Pulmonary artery endothelial cell (primary cell): ENCODE data around the gene TMTC2. TPM values are rescaled to one million over a fixed set of nuclear protein-coding genes. Genes with fewer than 3 reads are reported as not detected.
"Not testable (repeated sequence)": the region's sequence is repeated elsewhere in the genome, so short reads cannot be mapped to it uniquely, and the experiment has no call there.

Experiments
- DNase-seq: peaks from one replicate; pipeline ENCODE4 v3.0.0-alpha.2; 2011; ENCODE audit warnings: low read depth, low spot score
- total RNA-seq: library from RNA; depleted of rRNA; stranded (reverse); fragments of >200 nt; gene quantifications from 2 replicates; pipeline ENCODE4 v1.2.3, GENCODE V29; 2014

TMTC2 gene
- total RNA-seq, 1 donor from 2014 or later, result 3.6 TPM

GRCh38 chr12:82725741-82726140, 39.0 kb downstream of the TMTC2 start:
- no peak for DNase-seq

GRCh38 chr12:82727886-82728285, 41.2 kb downstream of the TMTC2 start:
- DNase-seq, result no peak

GRCh38 chr12:82728710-82729109, 42.0 kb downstream of the TMTC2 start:
- DNase-seq, result no peak

GRCh38 chr12:82730953-82731459, 44.3 kb downstream of the TMTC2 start:
- no peak for DNase-seq

- DNase-seq, result no peak
These were observed 53.7 kb downstream of the TMTC2 start for GRCh38 chr12:82740129-82741000.

- DNase-seq, result no peak
These were observed 58.5 kb downstream of the TMTC2 start for GRCh38 chr12:82745063-82745674.

GRCh38 chr12:82745807-82746206, 59.1 kb downstream of the TMTC2 start:
- DNase-seq, result no peak

- DNase-seq, result no peak
These were observed 60.0 kb downstream of the TMTC2 start for GRCh38 chr12:82746668-82747067.

- DNase-seq, result no peak
These were observed 62.3 kb downstream of the TMTC2 start for GRCh38 chr12:82749015-82749414.

- DNase-seq, result no peak
These were observed 68.2 kb downstream of the TMTC2 start for GRCh38 chr12:82754856-82755255.

- DNase-seq, result no peak
These were observed 69.6 kb downstream of the TMTC2 start for GRCh38 chr12:82756303-82756702.

- no peak for DNase-seq
These were observed 70.4 kb downstream of the TMTC2 start for GRCh38 chr12:82757059-82757458.

GRCh38 chr12:82757656-82758055, 71.0 kb downstream of the TMTC2 start:
- DNase-seq, result no peak

GRCh38 chr12:82758749-82759330, 72.1 kb downstream of the TMTC2 start:
- no peak for DNase-seq

GRCh38 chr12:82760423-82760822, 73.7 kb downstream of the TMTC2 start:
- no peak for DNase-seq

- DNase-seq, result not testable (repeated sequence)
These were observed 78.5 kb downstream of the TMTC2 start for GRCh38 chr12:82765206-82765605.

- no peak for DNase-seq
These were observed 79.4 kb downstream of the TMTC2 start for GRCh38 chr12:82765971-82766705.

- no peak for DNase-seq
These were observed 88.0 kb downstream of the TMTC2 start for GRCh38 chr12:82774666-82775065.

GRCh38 chr12:82780517-82780916, 93.8 kb downstream of the TMTC2 start:
- DNase-seq, result no peak

GRCh38 chr12:82781309-82781997, 94.7 kb downstream of the TMTC2 start:
- DNase-seq, result no peak

GRCh38 chr12:82783435-82783834, 96.7 kb downstream of the TMTC2 start:
- DNase-seq, result no peak
